ENCODE data around the gene ZFHX3.

ZFHX3 gene

GRCh38 chr16:73054813-73055482, 7.0 kb upstream of the ZFHX3 start:
- no peak for DNase-seq

- no peak for DNase-seq
Measured at GRCh38 chr16:73054498-73054812, 6.5 kb upstream of the ZFHX3 start.

DNA sequence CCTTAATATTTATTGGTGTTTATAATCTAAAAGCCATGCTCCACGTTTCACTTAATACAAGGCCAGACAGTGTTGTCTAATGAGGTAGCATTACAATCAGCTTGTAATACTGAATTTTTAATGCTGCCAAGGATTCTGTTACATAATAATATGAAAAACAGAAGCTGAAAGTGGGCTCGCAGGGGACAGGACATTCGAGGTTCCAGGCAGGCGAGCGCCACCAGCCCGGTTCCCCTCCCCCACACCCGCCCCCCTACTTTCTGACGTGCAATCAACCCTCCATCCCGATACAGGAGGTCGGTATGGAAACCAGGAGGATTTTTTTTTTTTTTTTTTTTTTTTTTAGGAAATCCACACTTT, 6.2 kb upstream of the ZFHX3 start:
- DNase-seq, result no peak

GRCh38 chr16:73053364-73054124, 5.6 kb upstream of the ZFHX3 start:
- no peak for DNase-seq

- no peak for DNase-seq
Measured at GRCh38 chr16:73053038-73053363, 5.1 kb upstream of the ZFHX3 start.

GRCh38 chr16:73052576-73052975, 4.6 kb upstream of the ZFHX3 start:
- DNase-seq, result no peak

DNA sequence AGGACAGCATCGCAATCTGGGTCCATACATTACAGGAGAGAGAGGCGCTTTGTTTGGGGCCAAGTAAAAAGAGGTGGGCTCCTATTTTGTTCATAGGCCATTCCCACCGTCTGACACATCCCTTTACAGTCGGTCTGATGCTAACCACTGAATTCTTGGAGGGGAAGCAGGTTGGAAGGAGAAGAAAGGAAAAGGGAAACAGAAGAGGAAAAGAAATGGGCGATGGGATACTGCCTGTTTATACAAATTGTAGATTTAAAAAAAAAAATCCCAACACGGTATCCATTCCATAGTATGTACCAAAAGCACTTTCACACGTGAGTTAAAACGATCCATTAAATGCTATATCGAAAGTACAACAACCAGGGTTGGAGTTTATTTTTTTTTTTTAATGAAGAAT, 4.0 kb upstream of the ZFHX3 start:
- DNase-seq, result no peak

- DNase-seq, result no peak
Measured at GRCh38 chr16:73051226-73051625, 3.3 kb upstream of the ZFHX3 start.

GRCh38 chr16:73050201-73051099, 2.5 kb upstream of the ZFHX3 start:
- no peak for DNase-seq

- DNase-seq, result no peak
Measured at GRCh38 chr16:73049511-73049910, 1.6 kb upstream of the ZFHX3 start.

- DNase-seq, result no peak
Measured at GRCh38 chr16:73049091-73049490, 1.2 kb upstream of the ZFHX3 start.

GRCh38 chr16:73048292-73049080, 558 bp upstream of the ZFHX3 start:
- DNase-seq, result no peak

DNA sequence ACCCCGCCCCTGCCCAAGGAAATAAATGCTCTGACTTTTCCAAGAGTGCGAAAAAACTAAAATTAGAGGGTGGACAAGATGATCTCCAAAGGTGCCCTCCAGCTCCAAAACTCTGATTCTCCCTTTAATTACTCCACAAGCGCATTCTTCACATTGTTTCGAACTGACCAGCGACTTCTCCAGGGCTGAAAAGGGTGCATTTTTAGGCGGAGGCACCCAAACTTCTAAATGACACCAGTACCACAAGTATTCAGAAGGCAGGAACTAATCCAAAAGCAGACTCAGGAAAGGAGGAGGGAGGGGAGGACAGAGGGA, 750 bp downstream of the ZFHX3 start:
- no peak for DNase-seq

DNA sequence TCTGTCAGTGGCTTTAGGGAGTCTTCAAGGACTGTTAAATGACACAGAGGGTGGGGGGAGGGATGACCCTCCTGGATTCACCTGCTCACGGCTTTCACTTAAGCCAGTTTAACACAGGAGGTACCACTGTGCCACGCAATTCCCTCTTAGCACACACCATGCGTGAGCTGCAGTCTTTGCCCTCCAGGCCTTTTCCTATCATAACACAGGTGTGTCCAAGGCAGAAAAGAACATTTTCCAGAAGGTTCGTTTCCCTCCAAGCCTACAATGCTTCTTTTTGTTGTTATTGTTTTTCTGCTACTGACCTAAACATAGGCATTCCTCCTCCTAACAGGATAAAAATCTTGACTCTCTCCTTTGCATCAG, 1.1 kb downstream of the ZFHX3 start:
- DNase-seq, result no peak

GRCh38 chr16:73046202-73046848, 1.6 kb downstream of the ZFHX3 start:
- DNase-seq, result no peak

DNA sequence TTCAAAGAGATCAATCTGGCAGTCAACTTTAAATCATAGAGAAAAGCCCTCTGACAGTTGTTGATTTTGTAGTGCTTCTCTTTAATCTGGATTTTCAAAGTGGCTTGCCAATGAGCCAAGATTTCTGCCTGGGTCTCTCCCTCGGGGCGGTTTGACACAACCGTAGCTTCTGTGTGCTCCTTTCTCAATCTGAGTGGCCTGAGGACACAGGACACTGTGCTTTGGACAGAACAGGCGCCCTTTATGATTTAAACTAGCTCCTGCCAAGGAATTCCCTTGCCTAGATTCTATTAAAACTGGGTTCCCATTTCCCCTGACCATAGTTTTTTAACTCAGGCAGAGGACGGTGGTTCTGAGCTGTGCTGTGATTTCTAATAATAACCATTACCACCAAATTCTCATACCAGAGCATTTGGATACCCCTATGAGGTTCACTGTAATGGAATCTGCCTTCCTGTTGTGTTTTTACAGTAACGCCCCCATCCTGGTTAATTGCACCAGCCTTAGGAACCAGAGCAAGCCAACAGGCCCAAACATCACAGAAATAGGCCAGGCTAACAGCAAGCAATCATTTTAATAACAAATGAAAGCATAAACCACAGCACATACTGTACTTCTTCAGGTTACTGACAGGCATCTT, 4.0 kb downstream of the ZFHX3 start:
- DNase-seq, result no peak

DNA sequence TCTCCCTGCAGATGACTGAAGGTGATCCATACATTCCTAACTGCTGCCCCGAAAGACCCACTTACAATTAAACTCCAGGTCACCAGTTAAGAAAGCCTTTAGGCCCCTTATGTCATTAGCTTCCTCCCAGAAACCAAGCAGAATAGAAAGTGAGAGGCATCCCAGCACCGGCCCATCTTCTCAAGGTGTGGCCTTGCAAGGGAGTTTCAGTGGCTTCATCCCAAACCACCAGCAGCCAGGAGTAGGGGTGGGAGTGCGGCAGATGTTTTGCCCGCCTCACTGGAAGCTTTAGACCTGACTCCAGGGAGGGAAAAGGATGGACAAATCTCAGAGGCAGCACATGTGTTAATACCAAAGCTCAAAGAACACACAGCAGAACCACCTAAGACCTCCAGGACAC, 5.1 kb downstream of the ZFHX3 start:
- no peak for DNase-seq

DNA sequence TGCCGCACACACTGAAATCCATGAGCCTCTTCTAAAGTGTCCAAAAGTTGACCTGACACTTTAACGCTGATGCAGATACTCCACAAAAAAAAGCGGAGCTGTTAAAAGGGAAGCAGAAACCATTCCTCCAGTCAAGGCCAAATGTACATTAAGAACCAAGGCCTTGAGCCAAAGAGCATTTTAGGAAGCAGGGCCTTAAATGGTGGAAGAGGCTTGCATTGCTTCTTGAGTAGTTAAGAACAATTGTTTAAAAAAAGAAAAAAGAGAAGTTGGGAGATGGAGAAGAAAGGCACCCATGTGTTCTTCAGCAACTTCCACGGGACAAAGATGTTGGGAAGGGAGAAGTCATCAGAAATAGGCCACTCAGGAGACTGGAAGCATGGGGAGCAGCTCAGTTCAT, 6.3 kb downstream of the ZFHX3 start:
- no peak for DNase-seq

DNA sequence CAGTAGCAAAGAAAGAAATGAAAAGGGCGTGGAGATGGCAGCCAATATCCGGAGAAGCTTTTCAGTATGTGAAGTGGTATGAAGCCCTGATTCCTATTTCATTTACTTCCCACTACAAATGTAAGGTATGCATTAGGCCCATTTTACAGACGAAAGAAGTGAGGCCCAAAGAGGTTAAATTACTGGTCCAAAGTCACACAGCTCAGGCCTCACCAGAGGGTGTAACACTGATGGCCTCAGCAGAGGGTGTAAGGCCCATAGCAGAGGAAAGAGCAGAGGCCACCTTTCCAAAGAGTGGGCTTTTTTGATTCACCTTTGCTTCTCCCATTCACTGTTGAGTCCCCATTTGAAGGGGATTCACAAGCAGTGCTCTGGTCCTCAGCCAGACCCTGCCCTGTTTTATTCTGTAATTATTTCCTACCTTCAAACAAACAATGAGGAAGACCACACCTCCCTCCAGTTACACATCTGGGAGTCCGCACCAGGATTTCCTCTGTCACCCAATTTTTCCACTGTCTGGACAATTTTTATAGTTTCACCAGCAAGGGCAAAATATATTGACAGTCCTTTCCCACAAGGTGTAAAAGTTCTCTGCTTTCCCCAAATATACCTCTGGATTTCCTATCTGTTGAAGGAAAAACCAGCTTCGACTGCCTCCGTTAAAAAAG, 7.1 kb downstream of the ZFHX3 start:
- no peak for DNase-seq

DNA sequence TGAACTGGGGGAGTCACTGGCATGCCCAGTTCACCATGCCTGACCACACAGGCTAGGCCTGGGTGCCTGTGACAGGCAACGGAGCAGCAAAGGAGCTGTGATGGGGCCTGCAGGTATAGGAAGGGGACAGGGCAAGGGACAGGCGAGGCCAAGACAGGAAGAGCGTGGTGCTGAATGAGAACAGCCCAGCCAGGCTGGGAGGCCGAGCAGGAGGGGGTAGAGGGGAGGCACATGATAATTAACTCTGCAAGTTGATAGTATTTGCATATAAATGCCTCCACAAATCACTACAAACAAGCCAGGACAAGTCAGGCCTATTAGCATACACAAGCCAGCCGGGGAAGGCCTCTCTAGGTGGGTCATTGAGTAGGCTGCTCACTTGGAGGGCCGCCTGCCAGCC, 7.8 kb downstream of the ZFHX3 start:
- no peak for DNase-seq

- DNase-seq, result no peak
Measured at GRCh38 chr16:73037845-73038570, 9.9 kb downstream of the ZFHX3 start.

Measured in amniotic stem cell (primary cell).